GM23338 (cell line): ENCODE results near the gene VCX. TPM values are rescaled to one million over a fixed set of nuclear protein-coding genes. Genes with fewer than 3 reads are reported as not detected.

Experiments used
- ATAC-seq: fragments of 200-7000 bp; cut with Tn5 transposase; 3 replicates; pipeline ENCODE4 v1.9.1; 2020
- DNase-seq: peaks from one replicate; pipeline ENCODE4 v3.0.0-alpha.2; 2015; ENCODE audit warnings: low spot score
- H2AFZ ChIP-seq: fragments of 200-600 bp; sonication (generic); 2 replicates; pipeline ENCODE4 v1.8.0; 2016; ENCODE audit warnings: antibody characterized with exemption, mild to moderate bottlenecking, moderate library complexity
- H3F3A ChIP-seq: fragments of 200-600 bp; sonication (generic); replicated peaks from 2 replicates; pipeline ENCODE4 v1.8.0; 2017; ENCODE audit warnings: antibody characterized with exemption, mixed run types, low read depth
- H3K27ac ChIP-seq: fragments of 200-600 bp; sonication (generic); 2 replicates; pipeline ENCODE4 v1.6.1; 2016; ENCODE audit warnings: low read depth
- H3K27me3 ChIP-seq: fragments of 200-600 bp; sonication (generic); 2 replicates; pipeline ENCODE4 v1.8.0; 2016; ENCODE audit warnings: mild to moderate bottlenecking, mixed run types, moderate library complexity; ENCODE audit not compliant: insufficient read depth
- H3K36me3 ChIP-seq: fragments of 200-600 bp; sonication (generic); 2 replicates; pipeline ENCODE4 v1.8.0; 2016; ENCODE audit warnings: mild to moderate bottlenecking; ENCODE audit not compliant: insufficient read depth
- H3K4me1 ChIP-seq: fragments of 200-600 bp; sonication (generic); 2 replicates; pipeline ENCODE4 v1.8.0; 2016; ENCODE audit warnings: mild to moderate bottlenecking, moderate library complexity; ENCODE audit not compliant: insufficient read depth
- H3K4me2 ChIP-seq: fragments of 200-600 bp; sonication (generic); 2 replicates; pipeline ENCODE4 v1.7.1; 2017; ENCODE audit warnings: mixed run types
- H3K4me3 ChIP-seq: fragments of 200-600 bp; sonication (generic); 2 replicates; pipeline ENCODE4 v1.6.1; 2016; ENCODE audit warnings: mixed run types
- H3K79me2 ChIP-seq: fragments of 200-600 bp; sonication (generic); replicated peaks from 2 replicates; pipeline ENCODE4 v1.8.0; 2017; ENCODE audit warnings: mild to moderate bottlenecking; ENCODE audit not compliant: insufficient read depth
- H3K9me2 ChIP-seq: fragments of 200-600 bp; sonication (generic); 2 replicates; pipeline ENCODE4 v1.8.0; 2017; ENCODE audit not compliant: insufficient read depth
- H4K20me1 ChIP-seq: fragments of 200-600 bp; sonication (generic); replicated peaks from 2 replicates; pipeline ENCODE4 v1.8.0; 2017; ENCODE audit warnings: mild to moderate bottlenecking; ENCODE audit not compliant: insufficient read depth
- H3K27ac Mint-ChIP-seq: 2 replicates; pipeline ENCODE4 v1.8.0; 2020; ENCODE audit warnings: inconsistent platforms, mild to moderate bottlenecking, moderate library complexity, mixed read lengths
- H3K27me3 Mint-ChIP-seq: 3 replicates; pipeline ENCODE4 v1.8.0; 2022; ENCODE audit warnings: low read depth, mild to moderate bottlenecking, moderate library complexity, mixed read lengths, inconsistent platforms; ENCODE audit not compliant: insufficient read depth, poor library complexity
- H3K36me3 Mint-ChIP-seq: 3 replicates; pipeline ENCODE4 v1.8.0; 2021; ENCODE audit warnings: low read depth, mild to moderate bottlenecking, inconsistent platforms, moderate library complexity, mixed read lengths
- H3K4me1 Mint-ChIP-seq: 3 replicates; pipeline ENCODE4 v1.8.0; 2020; ENCODE audit warnings: mild to moderate bottlenecking, inconsistent platforms, mixed read lengths
- H3K4me3 Mint-ChIP-seq: 3 replicates; pipeline ENCODE4 v1.8.0; 2021; ENCODE audit warnings: moderate library complexity, mild to moderate bottlenecking, inconsistent platforms, mixed read lengths
- H3K9me3 Mint-ChIP-seq: 3 replicates; pipeline ENCODE4 v1.8.0; 2020; ENCODE audit warnings: moderate library complexity, mild to moderate bottlenecking, inconsistent platforms, mixed read lengths
- CREB1 ChIP-seq: fragments of 250-450 bp; sonication (Bioruptor Pico); IDR thresholded peaks from 2 replicates; pipeline ENCODE4 v1.5.0; 2020; ENCODE audit warnings: low read depth, mild to moderate bottlenecking, moderate library complexity
- CTCF ChIP-seq, 2 experiments: fragments of 200-600 bp in 1 of 2; sonication (generic) in 1 of 2; conservative IDR thresholded peaks; 2 replicates each; pipeline versions ENCODE4 v1.5.1 to v1.6.1; 2016 to 2017; ENCODE audit warnings: antibody characterized with exemption in 2 of 2, low read depth in 2 of 2, mild to moderate bottlenecking in 2 of 2, moderate library complexity in 1 of 2
- ETS1 ChIP-seq: IDR thresholded peaks from 2 replicates; pipeline ENCODE4 v1.6.1; 2016; ENCODE audit warnings: antibody characterized with exemption
- EZH2 ChIP-seq: fragments of 200-600 bp; sonication (generic); IDR thresholded peaks from one replicate; pipeline ENCODE4 v1.8.0; 2017; ENCODE audit warnings: antibody characterized with exemption, mild to moderate bottlenecking, low read depth; ENCODE audit not compliant: unreplicated experiment
- JUNB ChIP-seq: IDR thresholded peaks from one replicate; pipeline ENCODE4 v1.6.1; 2016; ENCODE audit warnings: antibody characterized with exemption; ENCODE audit not compliant: unreplicated experiment
- NANOG ChIP-seq: IDR thresholded peaks from 2 replicates; pipeline ENCODE4 v1.6.1; 2016; ENCODE audit warnings: antibody characterized with exemption, borderline replicate concordance
- REST ChIP-seq: IDR thresholded peaks from one replicate; pipeline ENCODE4 v1.6.1; 2018; ENCODE audit warnings: antibody characterized with exemption; ENCODE audit not compliant: unreplicated experiment
- STAT1 ChIP-seq: IDR thresholded peaks from one replicate; pipeline ENCODE4 v1.6.1; 2016; ENCODE audit warnings: antibody characterized with exemption; ENCODE audit not compliant: unreplicated experiment
- polyA plus RNA-seq: library from polyadenylated mRNA; unstranded; fragments of >200 nt; fragmentation: Nextera tagmentation; extraction: Ambion mirVana; gene quantifications from 2 replicates; pipeline ENCODE4 v1.2.1, GENCODE V29; 2016
- total RNA-seq: library from RNA; depleted of rRNA; stranded (reverse); fragments of >200 nt; shearing (Covaris generic); gene quantifications from 2 replicates; pipeline ENCODE4 v1.2.3, GENCODE V29; 2014

The VCX gene
- total and polyA plus RNA-seq, 2 experiments from 2014 or later, result 0.49 to 0.66 TPM

GRCh38 chrX:7841084-7841805 is 1.7 kb upstream of the VCX start:
- Histone ChIP-seq H3K9me2 (no peaks in the 10 kb centered on the region), H3K4me3 (no peak overlapping the region), H3K27me3 (no peaks in the 10 kb centered on the region), H4K20me1 (no peaks in the 10 kb centered on the region), H3K4me2 (no peak overlapping the region), H3F3A (no peaks in the 10 kb centered on the region), H3K27ac (no peak overlapping the region), H3K4me1 (no peaks in the 10 kb centered on the region), H3K79me2 (no peaks in the 10 kb centered on the region), H2AFZ (no peak overlapping the region), H3K36me3 (no peaks in the 10 kb centered on the region)
- no peaks in the 10 kb centered on the region for H3K36me3 Mint-ChIP-seq
- no peaks in the 10 kb centered on the region for H3K27me3 Mint-ChIP-seq
- H3K27ac Mint-ChIP-seq, result no peak overlapping the region
- no peak overlapping the region for H3K4me3 Mint-ChIP-seq
- no peaks in the 10 kb centered on the region for H3K4me1 Mint-ChIP-seq
- peaks cover 5% of the 10 kb centered on the region; the same call in 1 of the 3 replicates for H3K9me3 Mint-ChIP-seq
- DNase-seq (no peak), ATAC-seq (no peak)
- TF ChIP-seq CTCF (conservative IDR thresholded peaks at IDR 0.05; ENCODE audit: low read depth in 2 of 2) (no peak), ETS1 (no peak), STAT1 (no peak), EZH2 (no peak), REST (no peak), NANOG (no peak), CREB1 (CRISPR knock-in tag) (no peak), JUNB (no peak)

- no peaks in the 10 kb centered on the region for H3K27me3 Mint-ChIP-seq
- no peaks in the 10 kb centered on the region; the same call in 2 of the 3 replicates for H3K4me1 Mint-ChIP-seq
- Histone ChIP-seq H3K4me1 (no peaks in the 10 kb centered on the region), H3F3A (no peaks in the 10 kb centered on the region), H2AFZ (no peak overlapping the region), H3K27ac (no peak overlapping the region), H3K4me3 (no peak overlapping the region), H4K20me1 (no peaks in the 10 kb centered on the region), H3K9me2 (no peaks in the 10 kb centered on the region), H3K36me3 (no peaks in the 10 kb centered on the region), H3K4me2 (no peak overlapping the region), H3K79me2 (no peaks in the 10 kb centered on the region), H3K27me3 (no peaks in the 10 kb centered on the region)
- H3K27ac Mint-ChIP-seq, result no peak overlapping the region
- no peak overlapping the region for H3K4me3 Mint-ChIP-seq
- ATAC-seq, result peak; percentile 62
- DNase-seq, result peak; percentile 39
- H3K36me3 Mint-ChIP-seq, result no peaks in the 10 kb centered on the region
- H3K9me3 Mint-ChIP-seq, result no peaks in the 10 kb centered on the region
- TF ChIP-seq EZH2 (no peak), CREB1 (CRISPR knock-in tag) (no peak), ETS1 (no peak), STAT1 (no peak), CTCF (conservative IDR thresholded peaks at IDR 0.05; ENCODE audit: low read depth in 2 of 2) (peak; percentile 44 to 56; a peak in 3 of 4 replicates)
Observed at GRCh38 chrX:7852166-7852565, 9.2 kb downstream of the VCX start.
